ENCODE measurements around the gene PNPLA1. TPM values are rescaled to one million over a fixed set of nuclear protein-coding genes. Genes with fewer than 3 reads are reported as not detected.

The PNPLA1 gene
- total and polyA plus RNA-seq, 10 of the 15 experiments (the other 5 are each of a cell fraction or from before 2014, with no cell fraction given): 0.04 TPM; not detected in 9

DNA sequence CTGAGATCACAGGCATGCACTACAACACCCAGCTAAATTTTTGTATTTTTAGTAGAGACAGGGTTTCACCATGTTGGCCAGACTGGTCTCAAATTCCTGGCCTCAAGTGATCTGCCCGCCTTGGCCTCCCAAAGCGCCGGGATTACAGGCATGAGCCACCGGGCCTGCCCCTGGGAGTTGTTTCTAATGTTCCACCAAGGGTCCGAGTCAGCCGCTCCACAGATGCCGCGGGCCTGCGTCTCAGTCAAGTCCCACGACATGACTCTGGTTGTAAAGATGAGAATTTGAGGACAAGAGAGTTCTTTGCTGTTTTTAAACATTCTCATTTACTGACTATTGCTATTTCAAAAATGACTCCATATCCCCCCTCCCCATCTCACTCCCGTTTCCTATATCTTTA is 36.0 kb downstream of the PNPLA1 start:
- H3K27ac ChIP-seq (ENCODE audit: control insufficient read depth, insufficient read depth): no peak overlapping the region
- no peak overlapping the region for H2AFZ ChIP-seq (ENCODE audit: control insufficient read depth, low read depth, low read length)
- BruUV-seq (replicated peaks): no TSS peak
- DNase-seq (ENCODE audit: low read depth, low spot score) (no peak), ATAC-seq (no peak), FAIRE-seq (no peak)
- no peak overlapping the region for H3K9ac ChIP-seq (ENCODE audit: control insufficient read depth, insufficient read depth, low read length)
- intact Hi-C loops (cut with micrococcal nuclease; ENCODE audit: unreplicated experiment): loop anchor here (10.0 kb wide), 1 partner anchor 181 kb away; no protein-coding TSS in a partner anchor
- ChIA-PET RAD21 (ENCODE audit: unreplicated experiment) (interaction anchor here (0.6 to 2.9 kb wide), 14 partner anchors 10 to 288 kb away, joined by 3 to 20 read pairs (median 5); partner anchors contain the start of genes BNIP5, MAPK14 and SRSF3), SMC1A (ENCODE audit: uncharacterized antibody, unreplicated experiment) (interaction anchor here (0.8 to 11.4 kb wide), 6 partner anchors 13 to 184 kb away, joined by 3 to 188 read pairs (median 6); partner anchors contain the start of gene BNIP5), CTCF (interaction anchor here (0.7 to 15.8 kb wide), 10 partner anchors 7 to 180 kb away, joined by 3 to 313 read pairs (median 3); no protein-coding TSS in a partner anchor), POLR2A (interaction anchor here (0.7 to 2.8 kb wide), 4 partner anchors 29 to 57 kb away, joined by 4 to 18 read pairs (median 4); partner anchors contain the start of gene BNIP5)
- H3K79me2 ChIP-seq (ENCODE audit: control insufficient read depth, insufficient read depth, low read length): no peaks in the 10 kb centered on the region
- H3K4me1 ChIP-seq (ENCODE audit: control insufficient read depth, insufficient read depth, low read length): peaks cover 5% of the 10 kb centered on the region
- H4K20me1 ChIP-seq (ENCODE audit: control insufficient read depth, insufficient read depth): no peaks in the 10 kb centered on the region
- H3K36me3 ChIP-seq (ENCODE audit: control insufficient read depth in 2 of 2, insufficient read depth in 2 of 2, low read length in 1 of 2): no peaks in the 10 kb centered on the region
- H3K9me3 ChIP-seq (replicated peaks; ENCODE audit: control insufficient read depth, insufficient read depth, low read length): no peaks in the 10 kb centered on the region; the same call in 2 of the 3 replicates
- WGBS (ENCODE audit: insufficient coverage, insufficient replicate concordance, low lambda C conversion rate, missing lambda C conversion rate): 84% methylated on average over 11 of the region's 11 CpGs
- H3K4me3 ChIP-seq: no peak overlapping the region
- no peaks in the 10 kb centered on the region for H3K27me3 ChIP-seq (replicated peaks in 1 of 2; ENCODE audit: control insufficient read depth in 2 of 2, insufficient read depth in 2 of 2, low read length in 1 of 2)
- TF ChIP-seq LARP7 (IDR thresholded peaks at IDR 0.05) (no peak), TARDBP (IDR thresholded peaks at IDR 0.05; ENCODE audit: borderline replicate concordance) (no peak), CHD2 (IDR thresholded peaks at IDR 0.05; ENCODE audit: borderline replicate concordance, low read depth, low read length) (no peak), ZBED1 (IDR thresholded peaks at IDR 0.05; ENCODE audit: borderline replicate concordance) (no peak), MAX (IDR thresholded peaks at IDR 0.05; ENCODE audit: low read depth, low read length) (no peak), SIN3A (IDR thresholded peaks at IDR 0.05; ENCODE audit: low read depth, low read length) (no peak), SUPT20H (IDR thresholded peaks at IDR 0.05; ENCODE audit: borderline replicate concordance, control insufficient read depth, low read depth, low read length) (no peak), CEBPZ (IDR thresholded peaks at IDR 0.05; ENCODE audit: low read depth, low read length) (no peak), ZSCAN29 (IDR thresholded peaks at IDR 0.05) (no peak), GABPA (IDR thresholded peaks at IDR 0.05; ENCODE audit: low read depth) (no peak), ZNF217 (IDR thresholded peaks at IDR 0.05) (no peak), SPI1 (IDR thresholded peaks at IDR 0.05; ENCODE audit: borderline replicate concordance, insufficient read depth, low read depth, low read length) (no peak), ESRRA (IDR thresholded peaks at IDR 0.05; ENCODE audit: low read length) (no peak), BRCA1 (IDR thresholded peaks at IDR 0.05; ENCODE audit: low read depth, low read length) (no peak)
- TF ChIP-seq, protein P1, sequence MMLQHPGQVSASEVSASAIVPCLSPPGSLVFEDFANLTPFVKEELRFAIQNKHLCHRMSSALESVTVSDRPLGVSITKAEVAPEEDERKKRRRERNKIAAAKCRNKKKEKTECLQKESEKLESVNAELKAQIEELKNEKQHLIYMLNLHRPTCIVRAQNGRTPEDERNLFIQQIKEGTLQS (IDR thresholded peaks at IDR 0.05; ENCODE audit: borderline replicate concordance, extremely low read depth, low read depth, low read length): no peak
- no peak overlapping the region for H3K4me2 ChIP-seq (ENCODE audit: control insufficient read depth, insufficient read depth)
- in situ Hi-C loops (cut with MboI): no loop called here
